ENCODE results near the gene CADPS.

DNA sequence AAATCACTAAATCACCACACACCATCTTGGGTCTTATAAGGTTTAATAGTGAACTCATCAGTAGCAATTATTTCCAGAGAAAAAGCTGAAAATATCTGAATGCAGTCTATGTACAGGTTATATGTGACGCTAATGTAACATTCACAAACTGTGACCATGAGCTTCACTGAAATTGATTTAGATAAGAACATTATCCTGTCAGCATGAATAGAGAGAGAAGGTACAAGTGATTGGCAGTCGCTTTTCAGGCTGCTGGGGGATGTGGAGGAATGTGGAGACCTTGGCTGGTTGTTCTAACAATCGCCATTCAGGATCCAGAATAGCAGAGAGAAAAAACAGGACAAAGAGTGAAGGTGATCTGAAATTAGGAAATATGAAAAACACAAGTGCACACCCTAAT, 98.1 kb downstream of the CADPS start:
- TF ChIP-seq, protein P1, sequence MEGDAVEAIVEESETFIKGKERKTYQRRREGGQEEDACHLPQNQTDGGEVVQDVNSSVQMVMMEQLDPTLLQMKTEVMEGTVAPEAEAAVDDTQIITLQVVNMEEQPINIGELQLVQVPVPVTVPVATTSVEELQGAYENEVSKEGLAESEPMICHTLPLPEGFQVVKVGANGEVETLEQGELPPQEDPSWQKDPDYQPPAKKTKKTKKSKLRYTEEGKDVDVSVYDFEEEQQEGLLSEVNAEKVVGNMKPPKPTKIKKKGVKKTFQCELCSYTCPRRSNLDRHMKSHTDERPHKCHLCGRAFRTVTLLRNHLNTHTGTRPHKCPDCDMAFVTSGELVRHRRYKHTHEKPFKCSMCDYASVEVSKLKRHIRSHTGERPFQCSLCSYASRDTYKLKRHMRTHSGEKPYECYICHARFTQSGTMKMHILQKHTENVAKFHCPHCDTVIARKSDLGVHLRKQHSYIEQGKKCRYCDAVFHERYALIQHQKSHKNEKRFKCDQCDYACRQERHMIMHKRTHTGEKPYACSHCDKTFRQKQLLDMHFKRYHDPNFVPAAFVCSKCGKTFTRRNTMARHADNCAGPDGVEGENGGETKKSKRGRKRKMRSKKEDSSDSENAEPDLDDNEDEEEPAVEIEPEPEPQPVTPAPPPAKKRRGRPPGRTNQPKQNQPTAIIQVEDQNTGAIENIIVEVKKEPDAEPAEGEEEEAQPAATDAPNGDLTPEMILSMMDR (conservative IDR thresholded peaks at IDR 0.05) = no peak
- no peak for TF ChIP-seq ZFX (IDR thresholded peaks at IDR 0.05)
